ENCODE data around the gene INPP4B. TPM values are rescaled to one million over a fixed set of nuclear protein-coding genes. Genes with fewer than 3 reads are reported as not detected.
"Not testable (repeated sequence)": the region's sequence is repeated elsewhere in the genome, so short reads cannot be mapped to it uniquely, and the experiment has no call there.

Gene INPP4B
- total RNA-seq, 2 donors from 2014 or later: 10.0 to 14.1 TPM

GRCh38 chr4:142402156-142402555, 443.9 kb downstream of the INPP4B start:
- intact Hi-C loops (cut with DNase I): no loop called here
- no peaks in the 10 kb centered on the region for H3K36me3 ChIP-seq
- H3K4me3 ChIP-seq: no peak overlapping the region
- H3K4me1 ChIP-seq: no peaks in the 10 kb centered on the region
- H3K9me3 ChIP-seq: no peaks in the 10 kb centered on the region
- no peak overlapping the region for H3K9ac ChIP-seq (ENCODE audit: low read depth in 2 of 2, low read length in 2 of 2)
- no peak for DNase-seq
- no peak for TF ChIP-seq CTCF (IDR thresholded peaks at IDR 0.05)
- no peak overlapping the region for H3K27ac ChIP-seq
- no peaks in the 10 kb centered on the region for H3K27me3 ChIP-seq

DNA sequence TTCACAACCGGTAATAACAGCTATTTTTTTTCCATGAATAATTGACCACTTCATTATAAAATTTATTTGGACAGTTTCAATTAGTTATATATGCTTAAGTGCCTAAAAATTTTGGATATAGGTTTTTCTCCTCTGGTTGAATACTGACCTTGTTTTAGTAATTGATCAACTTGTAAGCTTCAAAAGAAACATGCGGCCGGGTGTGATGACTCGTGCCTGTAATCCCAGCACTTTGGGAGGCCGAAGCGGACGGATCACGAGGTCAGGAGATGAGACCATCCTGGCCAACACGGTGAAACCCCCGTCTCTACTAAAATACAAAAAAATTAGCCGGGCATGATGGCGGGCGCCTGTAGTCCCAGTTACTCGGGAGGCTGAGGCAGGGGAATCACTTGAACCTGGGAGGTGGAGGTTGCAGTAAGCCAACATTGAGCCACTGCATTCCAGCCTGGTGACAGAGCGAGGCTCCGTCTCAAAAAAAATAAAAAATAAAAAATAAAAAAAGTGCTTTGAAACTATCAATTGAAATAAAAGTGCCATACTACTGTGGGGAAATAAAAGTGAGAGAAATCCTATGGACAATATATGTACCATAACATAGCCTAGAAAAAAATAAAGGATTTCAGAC, 448.6 kb downstream of the INPP4B start:
- H3K4me1 ChIP-seq; intact Hi-C loops (cut with DNase I); H3K9me3 ChIP-seq; H3K9ac ChIP-seq (ENCODE audit: low read depth in 2 of 2, low read length in 2 of 2); H3K27me3 ChIP-seq; H3K27ac ChIP-seq; H3K4me3 ChIP-seq; DNase-seq; H3K36me3 ChIP-seq: not testable (repeated sequence)

- no peak overlapping the region for H3K9ac ChIP-seq (ENCODE audit: low read depth in 2 of 2, low read length in 2 of 2)
- intact Hi-C loops (cut with DNase I): no loop called here
- H3K27me3 ChIP-seq: no peaks in the 10 kb centered on the region
- no peaks in the 10 kb centered on the region for H3K4me1 ChIP-seq
- TF ChIP-seq CTCF (IDR thresholded peaks at IDR 0.05): no peak
- H3K27ac ChIP-seq: no peak overlapping the region
- H3K4me3 ChIP-seq: no peak overlapping the region
- no peaks in the 10 kb centered on the region for H3K36me3 ChIP-seq
- no peak for DNase-seq
- no peaks in the 10 kb centered on the region for H3K9me3 ChIP-seq
These were observed 449.8 kb downstream of the INPP4B start for GRCh38 chr4:142396279-142396678.

DNA sequence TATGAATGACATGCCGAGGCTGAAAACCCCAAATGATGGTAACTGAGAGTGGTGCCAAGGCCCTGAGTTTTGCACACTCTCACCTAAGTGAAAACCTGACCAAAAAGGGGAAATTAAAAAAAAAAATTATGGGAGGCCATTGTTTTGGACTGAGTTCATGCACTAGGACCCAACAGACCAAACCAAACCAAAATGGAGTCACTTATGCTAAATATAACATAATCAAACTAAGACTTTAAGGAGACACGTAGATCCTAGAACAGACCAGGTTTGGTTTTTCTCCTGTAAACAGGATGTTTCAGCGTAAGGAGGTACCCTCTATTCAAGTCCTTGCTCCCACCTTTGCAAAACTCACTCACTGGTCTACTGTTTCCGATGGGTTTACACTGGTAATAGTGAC, 453.0 kb downstream of the INPP4B start:
- no peak for DNase-seq
- intact Hi-C loops (cut with DNase I): no loop called here
- H3K4me3 ChIP-seq: no peak overlapping the region
- H3K27ac ChIP-seq: no peak overlapping the region
- H3K9ac ChIP-seq (ENCODE audit: low read depth in 2 of 2, low read length in 2 of 2): no peak overlapping the region
- no peaks in the 10 kb centered on the region for H3K36me3 ChIP-seq
- H3K27me3 ChIP-seq: no peaks in the 10 kb centered on the region
- H3K9me3 ChIP-seq: no peaks in the 10 kb centered on the region
- TF ChIP-seq CTCF (IDR thresholded peaks at IDR 0.05): no peak
- no peaks in the 10 kb centered on the region for H3K4me1 ChIP-seq

DNA sequence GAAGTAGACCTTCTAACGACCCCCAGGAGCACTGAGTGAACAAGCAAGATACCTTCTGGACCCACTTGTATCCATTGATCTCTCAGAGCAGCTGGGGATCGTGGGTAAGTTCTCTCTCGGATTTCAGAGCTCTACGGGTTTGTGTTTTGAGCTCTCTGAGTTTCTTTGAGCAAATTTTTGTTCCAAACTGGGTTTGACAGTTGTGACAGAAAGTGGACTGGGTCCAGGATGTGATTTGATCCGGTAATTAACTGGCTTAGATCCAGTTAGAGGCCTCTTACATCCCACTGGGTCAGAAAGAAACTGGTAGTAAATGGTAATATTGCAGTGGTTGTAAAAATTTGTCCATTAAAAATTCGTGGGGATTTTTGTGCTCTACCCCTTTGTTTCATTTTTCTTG, 459.2 kb downstream of the INPP4B start:
- no peak for DNase-seq
- intact Hi-C loops (cut with DNase I): no loop called here

More for the DNA sequence above, 459.2 kb downstream of the INPP4B start:
- Histone ChIP-seq H3K27me3 (no peaks in the 10 kb centered on the region), H3K36me3 (no peaks in the 10 kb centered on the region), H3K9ac (ENCODE audit: low read depth in 2 of 2, low read length in 2 of 2) (no peak overlapping the region), H3K4me3 (no peak overlapping the region), H3K9me3 (no peaks in the 10 kb centered on the region), H3K27ac (no peak overlapping the region), H3K4me1 (no peaks in the 10 kb centered on the region)
- TF ChIP-seq CTCF (IDR thresholded peaks at IDR 0.05): no peak

Measured in colonic mucosa (tissue), 4 donors.